ENCODE data around the gene NUP205. TPM values are rescaled to one million over a fixed set of nuclear protein-coding genes. Genes with fewer than 3 reads are reported as not detected.

The NUP205 gene
- total RNA-seq, 6 donors from 2014 or later: 27.4 to 41.9 (median 33.1) TPM

DNA sequence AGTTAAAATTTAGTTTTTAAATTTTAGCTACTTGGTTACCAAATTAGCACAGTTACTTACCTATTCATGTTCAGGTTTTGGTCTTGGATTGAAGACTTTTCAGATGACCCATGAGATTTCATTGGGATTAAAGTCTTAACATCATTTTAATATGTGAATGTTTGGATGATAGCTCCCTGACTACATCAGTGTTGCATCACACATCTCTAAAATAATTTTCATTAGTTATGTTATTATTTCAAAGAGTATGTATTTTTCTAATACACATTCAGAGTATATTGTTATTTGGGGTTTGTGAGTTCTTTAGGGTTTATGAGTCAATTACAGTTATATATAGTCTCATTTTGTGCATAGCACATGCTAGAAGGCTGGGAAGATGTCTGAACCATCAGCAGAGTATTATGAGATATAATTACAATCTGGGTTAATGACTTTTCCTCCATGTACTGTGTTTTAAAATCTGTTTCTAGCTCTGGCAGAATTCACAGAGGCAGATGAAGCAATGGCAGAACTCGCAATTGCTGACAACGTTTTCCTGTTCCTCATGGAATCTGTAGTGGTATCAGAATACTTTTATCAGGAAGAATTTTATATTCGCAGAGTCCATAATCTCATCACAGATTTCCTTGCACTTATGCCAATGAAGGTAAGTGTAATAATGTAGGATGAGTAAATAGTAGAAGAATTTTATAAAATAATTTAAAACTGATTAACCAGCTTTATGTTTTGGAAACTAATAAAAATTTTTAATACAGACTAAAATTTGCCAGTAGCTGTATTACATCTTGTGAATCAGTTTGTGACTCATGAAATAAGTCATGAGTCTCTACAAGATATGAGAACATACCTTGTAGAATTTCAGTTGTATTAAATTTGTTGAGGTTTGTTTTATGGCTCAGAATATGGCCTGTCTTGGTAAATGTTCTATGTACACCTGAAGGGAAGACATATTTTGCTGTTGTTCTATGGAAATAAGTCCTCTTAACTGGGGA lies 26.9 kb downstream of the NUP205 start:
- no peak for ATAC-seq (ENCODE audit: low FRiP score in 2 of 2)
- DNase-seq: no peak
- H3K36me3 ChIP-seq: peaks cover 2 to 91% (median 51%) of the 10 kb centered on the region in 4 donors
- no peaks in the 10 kb centered on the region for H3K27me3 ChIP-seq
- H3K4me3 ChIP-seq: no peak overlapping the region
- no peak overlapping the region for H3K27ac ChIP-seq
- 89 to 94% methylated on average over 3 of the region's 3 CpGs for WGBS, 2 donors
- no peaks in the 10 kb centered on the region for H3K4me1 ChIP-seq
- H3K9me3 ChIP-seq: no peaks in the 10 kb centered on the region
- TF ChIP-seq EP300 (IDR thresholded peaks at IDR 0.05) (no peak), POLR2A (IDR thresholded peaks at IDR 0.05) (no peak)

DNA sequence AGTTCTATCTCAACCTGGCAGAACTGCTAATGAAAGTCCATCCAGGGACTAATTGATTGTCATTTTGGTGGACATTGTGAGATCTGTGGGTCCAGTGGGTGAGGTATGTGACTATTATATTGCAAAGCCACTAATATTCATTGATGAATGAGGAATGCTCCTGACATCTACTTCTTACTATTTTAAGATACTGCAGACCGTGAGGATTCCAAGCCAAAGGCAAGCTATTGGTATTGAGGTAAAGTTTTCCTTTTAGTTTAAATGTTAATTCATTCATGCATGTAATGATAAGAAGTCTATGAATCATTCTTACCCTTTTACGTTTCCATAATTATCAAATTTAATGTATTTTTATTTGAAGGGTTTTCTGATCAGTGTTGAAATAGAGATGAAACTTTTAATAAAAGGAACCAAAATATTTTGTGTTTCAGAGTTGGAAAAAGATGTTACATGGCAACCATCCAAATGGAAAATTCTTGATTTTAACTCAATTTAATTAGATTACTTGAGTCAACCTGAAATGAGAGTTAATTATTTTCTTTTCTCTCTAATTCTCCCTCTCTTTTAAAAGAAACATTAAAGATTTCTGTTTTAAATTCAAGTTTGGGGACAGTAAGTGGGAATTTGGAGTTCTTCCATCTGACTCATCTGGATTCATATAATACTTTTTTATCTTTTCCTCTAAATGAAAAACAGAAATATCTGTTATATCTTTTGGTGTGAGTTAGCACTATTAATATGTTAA lies 39.6 kb downstream of the NUP205 start:
- DNase-seq: no peak
- H3K9me3 ChIP-seq: no peaks in the 10 kb centered on the region
- no peak for ATAC-seq (ENCODE audit: low FRiP score in 2 of 2)
- peaks cover 11 to 66% (median 36%) of the 10 kb centered on the region in 4 donors for H3K36me3 ChIP-seq
- H3K4me1 ChIP-seq: no peaks in the 10 kb centered on the region
- no peak overlapping the region for H3K4me3 ChIP-seq
- H3K27ac ChIP-seq: no peak overlapping the region
- WGBS, 2 donors: 89 to 92% methylated on average over 2 of the region's 2 CpGs
- H3K27me3 ChIP-seq: no peaks in the 10 kb centered on the region
- no peak for TF ChIP-seq POLR2A (IDR thresholded peaks at IDR 0.05)

DNA sequence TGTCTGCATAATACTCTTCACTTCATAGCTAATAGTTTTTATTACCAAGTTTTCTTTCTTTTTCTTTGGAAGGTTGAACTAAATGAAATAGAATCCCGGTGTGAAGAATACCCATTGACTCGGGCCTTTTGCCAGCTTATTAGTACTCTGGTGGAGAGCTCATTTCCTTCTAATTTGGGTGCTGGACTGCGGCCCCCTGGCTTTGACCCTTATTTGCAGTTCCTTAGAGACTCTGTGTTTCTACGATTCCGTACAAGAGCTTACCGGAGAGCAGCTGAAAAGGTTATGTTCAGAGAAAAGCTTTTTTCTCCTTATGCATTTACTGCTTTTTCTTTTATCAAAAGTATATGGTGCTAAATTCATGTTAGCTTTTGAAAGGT lies 40.2 kb downstream of the NUP205 start:
- DNase-seq (no peak), ATAC-seq (ENCODE audit: low FRiP score in 2 of 2) (no peak)
- Histone ChIP-seq H3K27me3 (no peaks in the 10 kb centered on the region), H3K27ac (no peak overlapping the region), H3K4me1 (no peaks in the 10 kb centered on the region), H3K4me3 (no peak overlapping the region), H3K9me3 (no peaks in the 10 kb centered on the region), H3K36me3 (peaks cover 10 to 66% (median 32%) of the 10 kb centered on the region in 4 donors)
- WGBS, 2 donors: 89 to 95% methylated on average over 6 of the region's 6 CpGs
- TF ChIP-seq EP300 (IDR thresholded peaks at IDR 0.05) (no peak), POLR2A (IDR thresholded peaks at IDR 0.05) (no peak), POLR2AphosphoS5 (IDR thresholded peaks at IDR 0.05) (no peak)
- TF ChIP-seq, protein P1, sequence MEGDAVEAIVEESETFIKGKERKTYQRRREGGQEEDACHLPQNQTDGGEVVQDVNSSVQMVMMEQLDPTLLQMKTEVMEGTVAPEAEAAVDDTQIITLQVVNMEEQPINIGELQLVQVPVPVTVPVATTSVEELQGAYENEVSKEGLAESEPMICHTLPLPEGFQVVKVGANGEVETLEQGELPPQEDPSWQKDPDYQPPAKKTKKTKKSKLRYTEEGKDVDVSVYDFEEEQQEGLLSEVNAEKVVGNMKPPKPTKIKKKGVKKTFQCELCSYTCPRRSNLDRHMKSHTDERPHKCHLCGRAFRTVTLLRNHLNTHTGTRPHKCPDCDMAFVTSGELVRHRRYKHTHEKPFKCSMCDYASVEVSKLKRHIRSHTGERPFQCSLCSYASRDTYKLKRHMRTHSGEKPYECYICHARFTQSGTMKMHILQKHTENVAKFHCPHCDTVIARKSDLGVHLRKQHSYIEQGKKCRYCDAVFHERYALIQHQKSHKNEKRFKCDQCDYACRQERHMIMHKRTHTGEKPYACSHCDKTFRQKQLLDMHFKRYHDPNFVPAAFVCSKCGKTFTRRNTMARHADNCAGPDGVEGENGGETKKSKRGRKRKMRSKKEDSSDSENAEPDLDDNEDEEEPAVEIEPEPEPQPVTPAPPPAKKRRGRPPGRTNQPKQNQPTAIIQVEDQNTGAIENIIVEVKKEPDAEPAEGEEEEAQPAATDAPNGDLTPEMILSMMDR (IDR thresholded peaks at IDR 0.05): no peak

DNA sequence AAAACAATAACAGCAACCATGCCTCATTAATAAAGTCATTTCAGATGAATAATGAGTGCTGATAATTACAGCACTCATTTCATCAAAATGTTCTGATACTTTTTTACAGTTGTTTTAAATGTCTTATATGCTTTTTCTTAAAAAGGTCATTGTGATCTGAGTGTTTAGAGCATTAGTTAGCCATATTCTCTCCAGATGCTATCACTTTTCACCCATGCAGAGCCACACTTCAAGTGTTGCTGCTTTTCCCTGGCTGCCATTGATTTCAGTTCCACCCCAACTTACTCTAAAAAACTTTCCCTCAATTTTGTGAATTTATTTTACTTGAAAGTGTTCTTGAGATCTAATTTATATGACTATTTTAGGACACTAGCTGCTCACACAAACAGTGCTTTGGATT lies 41.8 kb downstream of the NUP205 start:
- ATAC-seq (ENCODE audit: low FRiP score in 2 of 2) (no peak), DNase-seq (no peak)
- Histone ChIP-seq H3K27ac (no peak overlapping the region), H3K9me3 (no peaks in the 10 kb centered on the region), H3K4me3 (no peak overlapping the region), H3K4me1 (no peaks in the 10 kb centered on the region), H3K36me3 (peaks cover 9 to 66% (median 27%) of the 10 kb centered on the region in 4 donors), H3K27me3 (no peaks in the 10 kb centered on the region)
- no peak for TF ChIP-seq POLR2AphosphoS5 (IDR thresholded peaks at IDR 0.05)
- TF ChIP-seq EP300 (IDR thresholded peaks at IDR 0.05): no peak

DNA sequence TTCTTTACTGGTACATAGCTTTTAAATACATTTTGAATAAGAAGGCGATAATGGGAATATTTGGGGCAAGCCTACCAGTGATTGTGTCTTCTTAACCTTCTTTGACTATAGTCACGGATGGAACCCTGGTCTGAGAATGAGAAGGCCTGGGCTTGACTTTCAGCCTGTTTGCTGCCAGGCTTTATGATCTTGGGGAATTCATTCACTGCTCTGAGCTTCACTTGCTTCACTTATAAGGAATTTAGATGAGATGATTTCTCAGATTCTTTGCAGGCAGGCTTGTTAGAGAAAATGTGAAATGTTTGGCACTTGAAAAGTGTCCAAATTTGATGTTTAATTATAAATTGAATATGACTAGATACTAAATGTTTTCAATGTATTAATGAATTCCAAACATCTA lies 42.5 kb downstream of the NUP205 start:
- TF ChIP-seq POLR2AphosphoS5 (IDR thresholded peaks at IDR 0.05): no peak
- TF ChIP-seq EP300 (IDR thresholded peaks at IDR 0.05): no peak
- TF ChIP-seq, protein P1 (IDR thresholded peaks at IDR 0.05): no peak
- no peak for TF ChIP-seq POLR2A (IDR thresholded peaks at IDR 0.05)
- 96 to 97% methylated on average over 2 of the region's 2 CpGs for WGBS, 2 donors
- Histone ChIP-seq H3K27ac (no peak overlapping the region), H3K9me3 (no peaks in the 10 kb centered on the region), H3K36me3 (peaks cover 8 to 66% (median 26%) of the 10 kb centered on the region in 4 donors), H3K4me3 (no peak overlapping the region), H3K4me1 (no peaks in the 10 kb centered on the region), H3K27me3 (no peaks in the 10 kb centered on the region)
- no peak for ATAC-seq (ENCODE audit: low FRiP score in 2 of 2)
- DNase-seq: no peak

DNA sequence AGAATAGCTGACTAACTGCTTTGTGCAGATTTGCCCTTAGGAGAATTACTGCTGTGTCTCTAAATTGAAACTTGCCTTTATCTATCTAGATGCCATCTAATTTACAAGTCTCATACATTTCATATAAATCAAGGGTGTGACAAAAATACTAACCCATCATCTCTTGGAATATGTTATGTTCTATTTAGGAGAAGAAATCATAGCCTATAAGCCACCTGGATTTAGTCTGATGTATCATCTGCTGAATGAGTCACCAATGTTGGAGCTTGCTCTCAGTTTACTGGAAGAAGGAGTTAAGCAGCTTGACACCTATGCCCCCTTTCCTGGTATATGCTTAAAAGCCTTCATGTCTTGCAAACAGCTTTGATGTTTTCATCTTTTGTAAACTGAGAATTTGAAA lies 43.5 kb downstream of the NUP205 start:
- H3K9me3 ChIP-seq: no peaks in the 10 kb centered on the region
- no peak overlapping the region for H3K27ac ChIP-seq
- DNase-seq (no peak), ATAC-seq (ENCODE audit: low FRiP score in 2 of 2) (no peak)
- TF ChIP-seq, protein P1 (IDR thresholded peaks at IDR 0.05): no peak
- TF ChIP-seq POLR2A (IDR thresholded peaks at IDR 0.05) (no peak), EP300 (IDR thresholded peaks at IDR 0.05) (no peak), POLR2AphosphoS5 (IDR thresholded peaks at IDR 0.05) (no peak)
- no peak overlapping the region for H3K4me3 ChIP-seq
- no peaks in the 10 kb centered on the region for H3K27me3 ChIP-seq
- no peaks in the 10 kb centered on the region for H3K4me1 ChIP-seq
- peaks cover 6 to 70% (median 21%) of the 10 kb centered on the region in 4 donors for H3K36me3 ChIP-seq
